HG02759 (cell line): Measurements from ENCODE around the gene ZNF620.
"Not testable (repeated sequence)": the region's sequence is repeated elsewhere in the genome, so short reads cannot be mapped to it uniquely, and the experiment has no call there.

ENCODE experiments used
- ATAC-seq: cut with Tn5 transposase; IDR thresholded peaks from one replicate; pipeline ENCODE4 v1.9.1; 2021; ENCODE audit warnings: mild to moderate bottlenecking, moderate library complexity; ENCODE audit not compliant: unreplicated experiment

The ZNF620 gene

DNA sequence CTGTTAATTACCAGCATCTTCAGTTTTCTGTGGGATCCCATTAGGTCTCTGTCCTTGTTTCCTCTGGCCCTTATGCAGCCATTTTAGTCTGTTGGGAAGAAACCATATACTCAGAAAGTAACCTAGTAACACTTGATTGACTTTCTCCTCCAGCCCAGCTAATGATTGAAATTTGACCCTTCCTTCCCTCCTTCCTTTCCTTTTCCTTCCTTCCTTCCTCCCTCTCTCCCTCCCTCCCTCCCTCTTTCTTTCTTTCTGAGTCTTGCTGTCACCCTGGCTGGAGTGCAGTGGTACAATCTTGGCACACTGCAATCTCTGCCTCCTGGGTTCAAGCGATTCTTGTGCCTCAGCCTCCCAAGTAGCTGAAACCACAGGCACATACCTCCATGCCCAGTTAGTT, 5.9 kb upstream of the ZNF620 start:
- no peak for ATAC-seq

DNA sequence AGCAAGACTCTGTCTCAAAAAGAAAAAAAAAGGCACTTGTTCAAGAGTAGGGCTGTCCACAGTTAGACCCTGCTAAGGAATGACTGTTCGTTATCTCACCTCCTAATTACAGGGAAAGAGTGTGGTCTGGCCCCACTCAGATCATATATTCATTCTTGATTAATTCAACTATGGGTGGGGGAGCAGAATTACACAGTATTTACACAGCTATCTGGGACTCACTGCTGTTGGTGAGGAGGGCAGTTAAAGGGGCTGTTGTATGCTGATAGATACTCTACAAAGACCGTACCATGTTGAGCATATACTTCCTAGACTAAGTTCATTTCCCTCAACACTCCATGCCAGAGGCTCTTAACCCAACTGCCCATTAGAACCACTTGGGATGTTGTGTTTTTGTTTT, 3.8 kb upstream of the ZNF620 start:
- no peak for ATAC-seq

DNA sequence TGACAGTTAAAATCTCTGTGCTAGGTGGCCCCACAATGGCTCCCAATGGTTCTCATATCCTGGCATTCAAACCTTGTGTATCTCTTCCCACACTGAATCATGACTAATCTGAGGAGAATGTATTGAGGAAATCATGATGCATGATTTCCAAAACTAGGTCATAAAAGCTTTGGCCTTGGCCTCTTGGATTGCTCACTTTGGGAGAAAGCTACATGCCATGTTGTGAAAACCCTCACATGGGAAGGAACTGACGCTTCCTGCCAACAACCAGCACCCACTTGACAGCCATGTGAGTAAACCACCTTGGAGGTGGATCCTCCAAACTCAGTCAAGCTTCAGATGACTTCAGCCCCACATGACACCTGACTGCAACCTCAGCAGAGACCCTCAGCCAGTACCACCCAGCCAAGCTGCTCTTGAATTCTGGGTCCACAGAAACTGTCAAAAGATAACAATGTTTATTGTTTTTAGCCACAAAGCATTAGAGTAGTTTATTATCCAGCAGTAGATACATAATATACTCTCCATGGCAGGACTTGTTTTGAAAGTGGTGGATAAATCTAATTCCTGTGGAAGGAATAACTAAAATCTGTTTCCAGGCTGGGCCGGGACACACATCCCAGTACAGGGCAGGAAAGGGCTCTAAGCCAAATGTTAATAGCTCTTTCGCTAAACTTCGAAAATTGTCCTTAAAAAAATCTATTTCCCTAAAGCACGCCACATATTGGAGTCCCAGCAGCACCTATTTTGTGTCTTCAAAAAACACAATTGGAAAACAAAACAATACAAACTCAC, 1.0 kb upstream of the ZNF620 start:
- no peak for ATAC-seq

DNA sequence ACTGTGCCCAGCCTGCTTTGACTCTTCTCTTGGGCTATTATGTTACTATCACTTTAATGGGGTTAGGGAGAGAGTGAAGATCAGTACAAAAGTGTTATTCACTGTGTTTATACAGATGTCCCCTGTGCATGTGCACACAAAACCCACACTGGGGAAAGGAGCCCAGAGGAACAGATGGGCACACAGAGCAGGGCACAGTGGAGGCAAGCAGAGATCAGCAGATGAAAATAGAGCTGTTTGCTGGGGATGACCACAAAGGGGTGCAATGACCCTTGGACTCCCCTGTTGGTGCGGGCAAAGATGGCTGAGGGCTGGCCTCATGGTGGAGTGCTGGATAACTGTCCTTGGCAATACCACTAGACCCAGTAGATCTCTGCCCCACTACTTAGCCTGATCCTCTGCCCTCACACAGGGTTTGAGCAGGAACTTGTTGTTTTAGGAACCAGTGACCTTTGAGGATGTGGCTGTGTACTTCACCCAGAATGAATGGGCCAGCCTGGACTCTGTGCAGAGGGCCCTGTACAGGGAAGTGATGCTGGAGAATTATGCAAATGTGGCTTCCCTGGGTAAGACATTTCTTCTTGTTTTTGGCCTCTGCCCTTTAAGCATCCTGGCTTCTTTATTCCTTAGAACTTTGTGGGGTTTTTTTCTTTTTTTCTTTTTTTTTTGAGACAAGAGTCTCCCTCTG, 5.3 kb downstream of the ZNF620 start:
- ATAC-seq = no peak

GRCh38 chr3:40516201-40516600, 10.4 kb downstream of the ZNF620 start:
- no peak for ATAC-seq

GRCh38 chr3:40518067-40518466, 12.2 kb downstream of the ZNF620 start:
- no peak for ATAC-seq

GRCh38 chr3:40518848-40519247, 13.0 kb downstream of the ZNF620 start:
- ATAC-seq = no peak

- ATAC-seq = no peak
Observed at GRCh38 chr3:40521254-40521653, 15.4 kb downstream of the ZNF620 start.

GRCh38 chr3:40523781-40524180, 17.9 kb downstream of the ZNF620 start:
- no peak for ATAC-seq

- ATAC-seq = peak; percentile 16
Observed at GRCh38 chr3:40524222-40524567, 18.4 kb downstream of the ZNF620 start.

DNA sequence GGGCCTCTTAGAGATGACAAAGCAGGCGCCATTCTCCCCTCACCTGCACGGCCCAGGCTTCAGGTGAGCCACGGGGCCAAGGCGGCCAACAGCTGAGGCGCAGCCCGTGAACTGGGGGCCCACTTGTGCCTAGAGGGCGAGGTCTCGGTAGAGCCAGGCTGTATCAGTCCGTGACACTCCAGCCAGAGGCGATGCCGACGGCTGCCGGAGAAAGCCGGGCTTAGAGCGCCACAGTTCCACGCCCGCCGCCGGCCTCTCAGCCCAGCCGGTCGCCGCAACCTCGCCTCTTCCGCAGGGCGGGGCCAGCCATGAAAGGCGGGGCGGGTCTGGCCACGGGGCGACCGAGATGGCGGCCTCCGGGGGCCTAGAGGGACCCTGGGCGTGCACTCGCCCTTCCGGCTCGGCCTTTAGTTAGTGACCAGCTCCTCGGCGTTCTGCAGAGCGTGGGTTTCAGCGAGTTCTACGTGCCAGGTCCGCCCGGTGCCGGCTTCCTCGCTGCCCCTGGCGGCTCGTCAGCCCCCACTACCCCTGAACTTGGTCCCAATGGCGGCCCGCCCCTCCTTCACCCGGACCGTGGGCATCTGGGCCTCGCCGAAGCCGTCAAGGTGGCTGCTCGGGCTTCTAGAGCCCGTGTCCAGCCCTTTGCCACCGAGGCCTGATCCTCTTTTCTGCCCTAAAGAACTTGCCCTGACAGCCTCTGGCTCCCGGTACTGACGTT, 18.9 kb downstream of the ZNF620 start, which contains the start of gene ZNF621:
ZNF621 (plus strand) TSS at position 393 of the 718 bp plus-strand sequence. CDS start 881 bp downstream, outside the sequence.
- peak; percentile 99 for ATAC-seq

DNA sequence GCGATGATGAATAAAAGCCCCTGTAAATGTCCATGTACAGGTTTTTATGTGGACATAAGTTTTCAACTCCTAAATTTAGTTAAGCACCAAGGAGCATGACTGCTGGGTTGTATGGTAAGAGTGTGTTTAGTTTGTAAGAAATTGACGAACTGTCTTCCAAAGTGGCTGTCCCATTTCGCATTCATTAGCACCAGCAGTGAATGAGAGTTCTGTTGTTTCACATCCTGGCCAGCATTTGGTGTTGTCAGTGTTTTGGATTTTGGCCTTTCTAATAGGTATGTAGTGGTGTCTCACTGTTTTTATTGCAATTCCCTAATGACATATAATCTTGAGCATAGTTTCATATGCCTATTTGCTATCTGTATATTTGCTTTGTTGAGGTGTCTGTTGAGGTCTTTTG, 22.6 kb downstream of the ZNF620 start:
- ATAC-seq = no peak

DNA sequence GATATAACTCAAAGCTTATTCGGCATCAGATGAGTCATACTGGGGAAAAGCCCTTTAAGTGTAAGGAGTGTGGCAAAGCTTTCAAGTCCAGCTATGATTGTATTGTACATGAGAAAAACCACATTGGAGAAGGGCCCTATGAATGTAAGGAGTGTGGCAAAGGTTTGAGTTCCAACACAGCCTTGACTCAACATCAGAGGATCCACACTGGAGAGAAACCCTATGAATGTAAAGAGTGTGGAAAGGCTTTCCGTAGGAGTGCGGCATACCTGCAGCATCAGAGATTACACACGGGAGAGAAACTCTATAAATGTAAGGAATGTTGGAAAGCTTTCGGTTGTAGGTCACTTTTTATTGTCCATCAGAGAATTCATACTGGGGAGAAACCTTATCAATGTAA, 26.4 kb downstream of the ZNF620 start:
- ATAC-seq = no peak

GRCh38 chr3:40534283-40534682, 28.4 kb downstream of the ZNF620 start:
- no peak for ATAC-seq

- no peak for ATAC-seq
Observed at GRCh38 chr3:40546816-40547215, 41.0 kb downstream of the ZNF620 start.

DNA sequence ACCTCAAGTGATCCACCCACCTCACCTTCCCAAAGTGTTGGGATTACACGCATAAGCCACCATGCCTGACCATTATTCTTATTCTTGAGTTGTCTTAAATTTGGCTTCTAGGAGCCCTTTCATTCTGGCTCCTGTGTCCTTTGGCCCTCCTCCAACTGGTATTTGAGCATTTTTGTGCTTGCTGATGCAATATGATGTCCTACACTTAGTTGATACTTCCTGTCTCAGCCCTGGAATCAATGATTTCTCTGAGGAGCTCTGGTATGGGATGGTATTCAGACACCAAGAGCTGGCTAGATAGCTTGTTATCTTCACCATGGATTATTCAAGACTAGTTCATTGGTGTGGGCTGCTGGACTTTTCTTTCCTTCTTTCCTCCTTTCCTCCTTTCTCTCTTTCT, 44.3 kb downstream of the ZNF620 start:
- ATAC-seq = no peak

DNA sequence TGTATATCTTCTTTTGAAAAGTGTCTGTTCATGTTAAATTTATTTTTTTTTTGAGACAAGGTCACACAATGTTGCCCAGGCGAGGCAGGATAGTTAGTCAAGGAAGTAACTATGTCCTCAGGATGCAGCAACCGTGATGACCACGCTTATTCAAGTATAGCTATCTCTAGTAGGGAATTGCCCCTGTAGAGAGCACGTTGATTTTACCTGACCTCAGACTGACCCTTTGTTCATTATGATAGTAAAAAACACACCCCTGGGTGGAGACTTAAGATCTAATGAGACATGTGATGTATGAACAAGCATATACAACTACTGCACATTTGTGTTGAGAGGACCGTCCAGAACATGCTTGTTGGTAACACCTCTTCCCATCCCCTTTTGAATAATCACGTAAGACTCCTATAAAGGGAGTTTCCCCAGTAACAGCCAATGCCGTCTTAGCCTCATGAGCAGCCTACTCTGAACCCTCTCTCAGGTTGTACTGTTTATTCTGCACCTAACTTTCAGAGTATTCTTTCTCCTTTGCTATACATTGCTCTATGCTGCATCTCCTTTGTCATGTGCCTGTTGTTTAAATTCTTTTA, 51.8 kb downstream of the ZNF620 start:
- peak; percentile 78 for ATAC-seq

GRCh38 chr3:40562482-40562881, 56.6 kb downstream of the ZNF620 start:
- not testable (repeated sequence) for ATAC-seq

DNA sequence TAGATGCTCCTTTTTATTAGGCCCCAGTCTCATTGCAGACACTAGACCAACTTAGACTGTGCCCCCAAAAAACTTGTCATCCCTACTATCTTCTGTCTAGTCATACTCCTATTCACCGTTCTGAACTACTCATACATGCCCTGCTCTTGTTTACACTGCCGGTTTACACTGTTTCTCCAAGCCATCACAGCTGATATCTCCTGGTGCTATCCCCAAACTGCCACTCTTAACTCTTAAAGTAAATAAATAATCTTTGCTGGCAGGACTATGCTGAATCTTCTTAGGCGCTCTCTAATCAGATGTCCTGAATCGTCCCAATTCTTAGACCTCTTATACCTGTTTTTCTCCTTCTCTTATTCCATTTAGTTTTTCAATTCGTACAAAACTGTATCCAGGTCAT, 59.8 kb downstream of the ZNF620 start:
- not testable (repeated sequence) for ATAC-seq

GRCh38 chr3:40566694-40567093, 60.9 kb downstream of the ZNF620 start:
- ATAC-seq = no peak
